Spleen (tissue), 11 donors: ENCODE results near the gene IZUMO1R. TPM values are rescaled to one million over a fixed set of nuclear protein-coding genes. Genes with fewer than 3 reads are reported as not detected.
"Not testable (repeated sequence)": the region's sequence is repeated elsewhere in the genome, so short reads cannot be mapped to it uniquely, and the experiment has no call there.

Experiments
- DNase-seq: peaks from one replicate; pipeline ENCODE4 v3.0.0-alpha.2; 2020
- H3K27ac ChIP-seq, 8 donors: fragments of 200-600 bp; sonication (generic) in 7 of 8; 1 replicate in 4 of 8; 2 replicates in 4 of 8; pipeline versions ENCODE4 v1.5.0 to v1.8.0; 2016 to 2021; ENCODE audit warnings: inconsistent platforms in 4 of 8, mild to moderate bottlenecking in 4 of 8, moderate library complexity in 1 of 8
- H3K27me3 ChIP-seq, 7 donors: fragments of 200-600 bp; sonication (generic) in 6 of 7; replicated peaks in 1 of 7; 1 replicate in 4 of 7; 2 replicates in 3 of 7; pipeline versions ENCODE4 v1.5.0 to v1.8.0; 2016 to 2021; ENCODE audit warnings: inconsistent platforms in 3 of 7, mild to moderate bottlenecking in 1 of 7
- H3K36me3 ChIP-seq, 6 donors: fragments of 200-600 bp; sonication (generic) in 5 of 6; 1 replicate in 4 of 6; 2 replicates in 2 of 6; pipeline versions ENCODE4 v1.5.0 to v1.8.0; 2016 to 2021; ENCODE audit warnings: inconsistent platforms in 2 of 6
- H3K4me1 ChIP-seq, 6 donors: fragments of 200-600 bp; sonication (generic) in 5 of 6; 1 replicate in 3 of 6; 2 replicates in 3 of 6; pipeline versions ENCODE4 v1.5.0 to v1.8.0; 2016 to 2021; ENCODE audit warnings: inconsistent platforms in 3 of 6
- H3K4me3 ChIP-seq, 8 donors: fragments of 200-600 bp; sonication (generic) in 7 of 8; 1 replicate in 4 of 8; 2 replicates in 4 of 8; pipeline versions ENCODE4 v1.5.0 to v1.8.0; 2016 to 2021; ENCODE audit warnings: inconsistent platforms in 4 of 8, mild to moderate bottlenecking in 4 of 8, moderate library complexity in 2 of 8
- H3K9me3 ChIP-seq, 8 donors: fragments of 200-600 bp; sonication (generic) in 7 of 8; 1 replicate in 4 of 8; 2 replicates in 4 of 8; pipeline versions ENCODE4 v1.5.0 to v1.8.0; 2016 to 2021; ENCODE audit warnings: inconsistent platforms in 4 of 8
- POLR2A ChIP-seq, 3 donors: fragments of 450-650 bp; IDR thresholded peaks; one replicate each; pipeline ENCODE4 v1.5.1; 2017; ENCODE audit warnings: antibody characterized with exemption in 3 of 3, mild to moderate bottlenecking in 1 of 3
- POLR2AphosphoS5 ChIP-seq, 3 donors: sonication (generic); formaldehyde crosslinking; IDR thresholded peaks; one replicate each; pipeline ENCODE4 v1.5.1; 2017; ENCODE audit warnings: antibody characterized with exemption in 3 of 3
- WGBS, 5 donors: extraction: QIAGEN DNeasy Blood & Tissue Kit in 3 of 5; methylation state at CpG; one replicate each; pipeline versions ENCODE4 v1.1.5 to v1.1.7; 2013 to 2018; 5-methylcytosine and 5-hydroxymethylcytosine counted together
- intact Hi-C: fragments of 100-400 bp; cut with DNase I; formaldehyde crosslinking; loops from one replicate; pipeline ENCODE4 v1.15.0; 2023; ENCODE audit warnings: low total_unique reads
- polyA plus RNA-seq, 3 donors: library from polyadenylated mRNA; stranded (reverse); fragments of 200-250 nt; gene quantifications; one replicate each; pipeline ENCODE4 v1.2.1, GENCODE V29; 2013
- total RNA-seq, 7 donors: library from RNA; depleted of rRNA in 3 of 7; stranded (reverse); fragments of >200 nt in 3 of 7; fragmentation: NEBNext Ultra II Directional in 4 of 7; extraction: Animal tissue kit (Norgen Biotek cat#: 25700) in 4 of 7; gene quantifications; one replicate each; pipeline versions ENCODE4 v1.1.0 to v1.2.1, GENCODE V29; 2016 to 2021
- TF ChIP-seq, protein P1 (sequence below), 11 experiments: fragments of 200-600 bp in 7 of 11; fragments of 450-650 bp in 4 of 11; sonication (generic) in 4 of 11; IDR thresholded peaks in 8 of 11; conservative IDR thresholded peaks in 3 of 11; 1 replicate in 7 of 11; 2 replicates in 4 of 11; pipeline versions ENCODE4 v1.4.0 to v1.8.0; 2016 to 2021; ENCODE audit warnings: antibody characterized with exemption in 11 of 11, inconsistent platforms in 4 of 11, mild to moderate bottlenecking in 1 of 11
- donor health status: healthy with polysubstance abuse.
- donor health status: DM: no; HTN: no; CAD: no; lungs with moderate emphysema.
- donor health status: DM: no; HTN: no; CAD: no.
- donor health status: Bipolar disorder and iron deficiency.
- donor health status: healthy.
- donor health status: DM: no; HTN: no; CAD: no.
- donor health status: DM: yes; HTN: yes; CAD: no.

The IZUMO1R gene
- total and polyA plus RNA-seq, 10 donors: not detected

- Histone ChIP-seq H3K9me3 (no peaks in the 10 kb centered on the region), H3K4me3 (no peak overlapping the region), H3K36me3 (no peaks in the 10 kb centered on the region), H3K4me1 (no peaks in the 10 kb centered on the region), H3K27ac (no peak overlapping the region), H3K27me3 (peaks cover 0 to 7% (median 0%) of the 10 kb centered on the region in 7 donors)
- intact Hi-C loops: no loop called here
- TF ChIP-seq POLR2A (IDR thresholded peaks at IDR 0.05) (no peak), POLR2AphosphoS5 (IDR thresholded peaks at IDR 0.05) (no peak)
- TF ChIP-seq, protein P1, sequence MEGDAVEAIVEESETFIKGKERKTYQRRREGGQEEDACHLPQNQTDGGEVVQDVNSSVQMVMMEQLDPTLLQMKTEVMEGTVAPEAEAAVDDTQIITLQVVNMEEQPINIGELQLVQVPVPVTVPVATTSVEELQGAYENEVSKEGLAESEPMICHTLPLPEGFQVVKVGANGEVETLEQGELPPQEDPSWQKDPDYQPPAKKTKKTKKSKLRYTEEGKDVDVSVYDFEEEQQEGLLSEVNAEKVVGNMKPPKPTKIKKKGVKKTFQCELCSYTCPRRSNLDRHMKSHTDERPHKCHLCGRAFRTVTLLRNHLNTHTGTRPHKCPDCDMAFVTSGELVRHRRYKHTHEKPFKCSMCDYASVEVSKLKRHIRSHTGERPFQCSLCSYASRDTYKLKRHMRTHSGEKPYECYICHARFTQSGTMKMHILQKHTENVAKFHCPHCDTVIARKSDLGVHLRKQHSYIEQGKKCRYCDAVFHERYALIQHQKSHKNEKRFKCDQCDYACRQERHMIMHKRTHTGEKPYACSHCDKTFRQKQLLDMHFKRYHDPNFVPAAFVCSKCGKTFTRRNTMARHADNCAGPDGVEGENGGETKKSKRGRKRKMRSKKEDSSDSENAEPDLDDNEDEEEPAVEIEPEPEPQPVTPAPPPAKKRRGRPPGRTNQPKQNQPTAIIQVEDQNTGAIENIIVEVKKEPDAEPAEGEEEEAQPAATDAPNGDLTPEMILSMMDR (IDR thresholded peaks at IDR 0.05 in 8 of 11, conservative IDR thresholded peaks at IDR 0.05 in 3 of 11): no peak
- no peak for DNase-seq
- 88 to 96% (median 90%) methylated on average over 3 of the region's 3 CpGs for WGBS, 5 donors
Observed at GRCh38 chr11:94338651-94339050, 34.3 kb downstream of the IZUMO1R start.

- DNase-seq: no peak
- TF ChIP-seq, protein P1 (IDR thresholded peaks at IDR 0.05 in 8 of 11, conservative IDR thresholded peaks at IDR 0.05 in 3 of 11): no peak
- TF ChIP-seq POLR2AphosphoS5 (IDR thresholded peaks at IDR 0.05) (no peak), POLR2A (IDR thresholded peaks at IDR 0.05) (no peak)
- 72 to 94% (median 79%) methylated on average over 3 of the region's 3 CpGs for WGBS, 5 donors
- H3K27me3 ChIP-seq: no peaks in the 10 kb centered on the region
- H3K9me3 ChIP-seq: no peaks in the 10 kb centered on the region
- no peaks in the 10 kb centered on the region for H3K4me1 ChIP-seq
- H3K27ac ChIP-seq: no peak overlapping the region
- H3K4me3 ChIP-seq: no peak overlapping the region
- H3K36me3 ChIP-seq: no peaks in the 10 kb centered on the region
- intact Hi-C loops: no loop called here
Observed at GRCh38 chr11:94342250-94342649, 37.9 kb downstream of the IZUMO1R start.

GRCh38 chr11:94343495-94343894 lies 39.1 kb downstream of the IZUMO1R start:
- no peak for TF ChIP-seq POLR2AphosphoS5 (IDR thresholded peaks at IDR 0.05)
- no peak overlapping the region for H3K4me3 ChIP-seq
- intact Hi-C loops: no loop called here
- H3K27me3 ChIP-seq: no peaks in the 10 kb centered on the region
- H3K36me3 ChIP-seq: no peaks in the 10 kb centered on the region
- H3K4me1 ChIP-seq: no peaks in the 10 kb centered on the region
- DNase-seq: no peak
- no peaks in the 10 kb centered on the region for H3K9me3 ChIP-seq
- H3K27ac ChIP-seq: no peak overlapping the region
- 86 to 98% (median 93%) methylated on average over 1 of the region's 1 CpG for WGBS, 5 donors

GRCh38 chr11:94346311-94346710 lies 41.9 kb downstream of the IZUMO1R start:
- H3K36me3 ChIP-seq, H3K27me3 ChIP-seq, H3K4me3 ChIP-seq, H3K4me1 ChIP-seq, H3K9me3 ChIP-seq, H3K27ac ChIP-seq, intact Hi-C loops: not testable (repeated sequence)
- peak; percentile 59 for DNase-seq
- 80 to 83% (median 81%) methylated on average over 8 of the region's 8 CpGs for WGBS, 5 donors

GRCh38 chr11:94350850-94351563 lies 46.6 kb downstream of the IZUMO1R start:
- H3K27ac ChIP-seq, intact Hi-C loops, DNase-seq, H3K4me3 ChIP-seq, H3K36me3 ChIP-seq, H3K4me1 ChIP-seq, H3K9me3 ChIP-seq, H3K27me3 ChIP-seq: not testable (repeated sequence)
- 68 to 86% (median 84%) methylated on average over 6 to 10 of the region's 10 CpGs for WGBS, 5 donors

Other genes starting within 250 kb of the IZUMO1R start
- 10 to 100 TPM in 6 of 7 donors, 1 to 10 TPM in 1; 9.3 to 15.1 (median 13.5) TPM for gene PANX1, start 175.7 kb upstream of the IZUMO1R start, total RNA-seq
- 1 to 10 TPM; 1.6 to 3.7 (median 2.5) TPM for gene PANX1, start 175.7 kb upstream of the IZUMO1R start, polyA plus RNA-seq
- under 1 TPM in 6 of 7 donors, not detected in 1; 0.09 to 0.66 (median 0.19) TPM for gene GPR83, start 96.8 kb downstream of the IZUMO1R start, total RNA-seq
- gene GPR83, start 96.8 kb downstream of the IZUMO1R start, polyA plus RNA-seq: under 1 TPM; 0.06 to 0.19 (median 0.15) TPM
- 10 to 100 TPM; 20.0 to 36.2 (median 29.5) TPM for gene MRE11, start 189.3 kb downstream of the IZUMO1R start, total RNA-seq
- gene MRE11, start 189.3 kb downstream of the IZUMO1R start, polyA plus RNA-seq: 1 to 10 TPM; 5.3 to 7.1 (median 6.7) TPM
- 10 to 100 TPM; 18.8 to 40.5 (median 24.1) TPM for gene ANKRD49, start 189.4 kb downstream of the IZUMO1R start, total RNA-seq
- 10 to 100 TPM; 27.0 to 46.5 (median 30.6) TPM for gene ANKRD49, start 189.4 kb downstream of the IZUMO1R start, polyA plus RNA-seq
- not detected for gene C11orf97, start 207.9 kb downstream of the IZUMO1R start, total RNA-seq
- under 1 TPM in 1 of 3 donors, not detected in 2; 0.11 TPM for gene C11orf97, start 207.9 kb downstream of the IZUMO1R start, polyA plus RNA-seq
- 10 to 100 TPM in 3 of 7 donors, 1 to 10 TPM in 4; 8.9 to 12.8 (median 10.0) TPM for gene FUT4, start 239.3 kb downstream of the IZUMO1R start, total RNA-seq
- gene FUT4, start 239.3 kb downstream of the IZUMO1R start, polyA plus RNA-seq: 1 to 10 TPM; 1.6 to 2.4 (median 2.0) TPM